K562 (cell line): ENCODE measurements around the gene DPH7. TPM values are rescaled to one million over a fixed set of nuclear protein-coding genes. Genes with fewer than 3 reads are reported as not detected.
A peak's percentile ranks its signal among the peaks of the same experiment; 100 is the strongest.

Experiments used
- ATAC-seq: fragments of 200-7000 bp; cut with Tn5 transposase; 3 replicates; pipeline ENCODE4 v1.9.1; 2020; ENCODE audit warnings: moderate library complexity
- BruUV-seq: library from RNA; stranded (reverse); fragments of 400-500 nt; replicated peaks from 2 replicates; lab custom pipeline; 2021; lab: Mats Ljungman, UMichigan
- CTCF ChIA-PET: fragments of 300-600 bp; formaldehyde crosslinking; extraction: SDS; loops from one replicate; lab custom pipeline; 2021; ENCODE audit warnings: low intra/inter-chr PET ratio; lab: Yijun Ruan, JAX
- POLR2A ChIA-PET: fragments of 300-600, 350-650 bp; sonication (Branson Sonifier 250); formaldehyde crosslinking; extraction: SDS; loops from one replicate; lab custom pipeline; 2021; ENCODE audit warnings: antibody characterized with exemption, inconsistent platforms; lab: Yijun Ruan, JAX
- DNase-seq, 4 experiments: peaks; one replicate each; pipeline versions ENCODE4 v3.0.0 to v3.0.0-alpha.2; 2011 to 2018; ENCODE audit warnings: low spot score in 3 of 4, mixed read lengths in 3 of 4; ENCODE audit errors: extremely low read depth in 1 of 4
- FAIRE-seq: peaks from 2 replicates; lab custom pipeline; 2011; peaks lifted over from hg19 to GRCh38; lab: Jason Lieb, UNC
- H2AFZ ChIP-seq: 2 replicates; pipeline ENCODE4 v1.6.0; 2011; ENCODE audit warnings: low read depth, low read length, control low read depth, inconsistent platforms
- H3K27ac ChIP-seq: fragments of 200-600 bp; 3 replicates; pipeline ENCODE4 v1.8.0; 2011; ENCODE audit warnings: low read depth, mild to moderate bottlenecking, control low read depth, inconsistent platforms, low read length, moderate library complexity, mixed read lengths; ENCODE audit errors: extremely low read depth
- H3K27me3 ChIP-seq, 2 experiments: fragments of 300-600 bp in 1 of 2; 2 replicates in 1 of 2; 3 replicates in 1 of 2; pipeline versions ENCODE4 v1.6.0 to v1.8.0; 2011; ENCODE audit warnings: inconsistent platforms in 2 of 2, low read length in 2 of 2, mild to moderate bottlenecking in 1 of 2, mixed read lengths in 1 of 2, moderate library complexity in 1 of 2; ENCODE audit not compliant: control insufficient read depth in 2 of 2, insufficient read depth in 2 of 2
- H3K36me3 ChIP-seq: fragments of 300-600 bp; 3 replicates; pipeline ENCODE4 v1.8.0; 2011; ENCODE audit warnings: mild to moderate bottlenecking, low read length, inconsistent platforms; ENCODE audit not compliant: control insufficient read depth, insufficient read depth
- H3K4me1 ChIP-seq, 2 experiments: fragments of 200-600 bp in 1 of 2; replicated peaks in 1 of 2; 2 replicates in 1 of 2; 3 replicates in 1 of 2; pipeline versions ENCODE4 v1.5.1 to v1.8.0; 2011; ENCODE audit warnings: inconsistent platforms in 2 of 2, low read length in 2 of 2, mild to moderate bottlenecking in 1 of 2, mixed read lengths in 1 of 2, moderate library complexity in 1 of 2; ENCODE audit not compliant: control insufficient read depth in 2 of 2, insufficient read depth in 2 of 2
- H3K4me2 ChIP-seq: 2 replicates; pipeline ENCODE4 v1.6.1; 2011; ENCODE audit warnings: low read length, control low read depth, inconsistent platforms, mixed read lengths; ENCODE audit not compliant: insufficient read depth
- H3K4me3 ChIP-seq: fragments of 200-600 bp; sonication (generic), shearing (Covaris generic); 2 replicates; pipeline ENCODE4 v1.5.1; 2016; ENCODE audit warnings: control low read depth, inconsistent platforms
- H3K79me2 ChIP-seq: fragments of 200-600 bp; 3 replicates; pipeline ENCODE4 v1.8.0; 2011; ENCODE audit warnings: low read length, inconsistent platforms; ENCODE audit not compliant: control insufficient read depth, insufficient read depth
- H3K9ac ChIP-seq, 2 experiments: 2 replicates each; pipeline versions ENCODE4 v1.6.0 to v1.6.1; 2011; ENCODE audit warnings: low read depth in 2 of 2, low read length in 2 of 2, control low read depth in 1 of 2, inconsistent platforms in 1 of 2, mild to moderate bottlenecking in 1 of 2, mixed read lengths in 1 of 2; ENCODE audit not compliant: insufficient read depth in 1 of 2
- H3K9me1 ChIP-seq: one replicate; pipeline ENCODE4 v1.6.0; 2011; ENCODE audit warnings: inconsistent platforms, mild to moderate bottlenecking, low read length, moderate library complexity; ENCODE audit not compliant: control insufficient read depth, insufficient read depth
- H3K9me3 ChIP-seq: replicated peaks from 2 replicates; pipeline ENCODE4 v1.5.1; 2011; ENCODE audit warnings: low read depth, low read length, inconsistent platforms; ENCODE audit not compliant: control insufficient read depth, insufficient read depth
- H4K20me1 ChIP-seq: replicated peaks from 2 replicates; pipeline ENCODE4 v1.6.1; 2011; ENCODE audit warnings: low read length, inconsistent platforms, mixed read lengths; ENCODE audit not compliant: control insufficient read depth, insufficient read depth
- BCL6 ChIP-seq: fragments of 250-450 bp; sonication (Bioruptor Pico); IDR thresholded peaks from 2 replicates; pipeline ENCODE4 v1.4.0; 2020
- HNRNPUL1 ChIP-seq: fragments of 200-400 bp; formaldehyde crosslinking; IDR thresholded peaks from 2 replicates; pipeline ENCODE4 v1.6.1; 2017; ENCODE audit warnings: low read length
- KDM1A ChIP-seq, 2 experiments: fragments of 450-650 bp; IDR thresholded peaks; 2 replicates each; pipeline ENCODE4 v1.6.1; 2016; ENCODE audit warnings: mild to moderate bottlenecking in 2 of 2
- KLF10 ChIP-seq: fragments of 250-450 bp; sonication (Bioruptor Pico); IDR thresholded peaks from 2 replicates; pipeline ENCODE4 v1.6.1; 2021; ENCODE audit warnings: matching md5 sums
- MCM3 ChIP-seq: fragments of 450-650 bp; IDR thresholded peaks from 2 replicates; pipeline ENCODE4 v1.6.1; 2016
- MCM7 ChIP-seq, 2 experiments: fragments of 450-650 bp; IDR thresholded peaks; 2 replicates each; pipeline ENCODE4 v1.6.1; 2016 to 2018
- MYBL2 ChIP-seq, 2 experiments: fragments of 450-650 bp in 1 of 2; sonication (generic) in 1 of 2; formaldehyde crosslinking in 1 of 2; IDR thresholded peaks; 2 replicates each; pipeline versions ENCODE4 v1.6.1 to v1.8.1; 2017 to 2022; ENCODE audit warnings: borderline replicate concordance in 1 of 2, inconsistent platforms in 1 of 2, low read depth in 1 of 2, mild to moderate bottlenecking in 1 of 2, missing genetic modification reagents in 1 of 2, moderate library complexity in 1 of 2
- NFIX ChIP-seq: fragments of 250-450 bp; sonication (Bioruptor Pico); IDR thresholded peaks from 2 replicates; pipeline ENCODE4 v1.4.0; 2020; ENCODE audit warnings: low read depth, mild to moderate bottlenecking, moderate library complexity
- PTBP1 ChIP-seq: fragments of 200-400 bp; formaldehyde crosslinking; IDR thresholded peaks from 2 replicates; pipeline ENCODE4 v1.6.1; 2017; ENCODE audit warnings: low read depth, low read length
- RAD21 ChIP-seq, 2 experiments: fragments of 250-450 bp in 1 of 2; fragments of 450-650 bp in 1 of 2; sonication (Bioruptor Pico) in 1 of 2; formaldehyde crosslinking in 1 of 2; IDR thresholded peaks in 1 of 2; conservative IDR thresholded peaks in 1 of 2; 2 replicates each; pipeline versions ENCODE4 v1.4.0 to v1.8.0; 2020 to 2022; ENCODE audit warnings: mild to moderate bottlenecking in 2 of 2, moderate library complexity in 1 of 2
- RBM25 ChIP-seq: fragments of 200-400 bp; formaldehyde crosslinking; IDR thresholded peaks from 2 replicates; pipeline ENCODE4 v1.6.1; 2018; ENCODE audit warnings: low read length, low read depth, moderate library complexity; ENCODE audit not compliant: severe bottlenecking
- SMARCB1 ChIP-seq: IDR thresholded peaks from 2 replicates; pipeline ENCODE4 v1.6.1; 2011; ENCODE audit warnings: improper control_type of control experiment, low read depth; ENCODE audit not compliant: insufficient read length
- SREBF1 ChIP-seq: fragments of 150-350 bp; IDR thresholded peaks from 2 replicates; pipeline ENCODE4 v1.6.1; 2014; ENCODE audit warnings: antibody characterized with exemption, low read depth, low read length, borderline replicate concordance
- TOE1 ChIP-seq, 2 experiments: fragments of 450-650 bp in 1 of 2; sonication (generic) in 1 of 2; formaldehyde crosslinking in 1 of 2; IDR thresholded peaks; 2 replicates each; pipeline versions ENCODE4 v1.7.1 to v1.8.0; 2016 to 2022; ENCODE audit warnings: borderline replicate concordance in 2 of 2, mild to moderate bottlenecking in 2 of 2, antibody characterized with exemption in 1 of 2, inconsistent platforms in 1 of 2, low read depth in 1 of 2, missing genetic modification reagents in 1 of 2, moderate library complexity in 1 of 2
- TRIM25 ChIP-seq: fragments of 450-650 bp; IDR thresholded peaks from 2 replicates; pipeline ENCODE4 v1.7.0; 2016; ENCODE audit warnings: borderline replicate concordance
- ZNF586 ChIP-seq: fragments of 450-650 bp; formaldehyde crosslinking; conservative IDR thresholded peaks from 2 replicates; pipeline ENCODE4 v1.4.0; 2020; ENCODE audit warnings: mild to moderate bottlenecking, moderate library complexity
- WGBS: fragments of 100-300 bp; shearing (Covaris generic); methylation state at CpG from one replicate; pipeline ENCODE4 v1.1.6; 2016; ENCODE audit warnings: low coverage, mixed read lengths; ENCODE audit not compliant: insufficient coverage; ENCODE audit errors: missing lambda C conversion rate; 5-methylcytosine and 5-hydroxymethylcytosine counted together
- in situ Hi-C: fragments of 300-500 bp; cut with MboI; formaldehyde crosslinking; loops from 4 replicates; pipeline ENCODE4 v1.15.0; 2018; ENCODE audit warnings: inconsistent platforms, mixed read lengths
- intact Hi-C: fragments of 100-400 bp; cut with micrococcal nuclease; formaldehyde crosslinking; loops from 2 replicates; pipeline ENCODE4 v1.14.2; 2022
- polyA plus RNA-seq, 8 experiments: library from polyadenylated mRNA; depleted of rRNA in 4 of 8; stranded (reverse) in 5 of 8; unstranded in 3 of 8; fragments of >200 nt; fragmentation: Nextera tagmentation in 2 of 8; fragmentation: Illumina TruSeq in 1 of 8; extraction: Ambion mirVana in 2 of 8; extraction: Trizol in 1 of 8; gene quantifications; 2 replicates each; pipeline versions ENCODE4 v1.2.1 to v1.2.3, GENCODE V29; 2011 to 2014; ENCODE audit warnings: inconsistent platforms in 1 of 8, missing spikeins in 1 of 8
- total RNA-seq, 7 experiments: library from RNA; depleted of rRNA in 6 of 7; stranded (reverse); fragments of >200 nt in 6 of 7; fragmentation: Illumina TruSeq in 2 of 7; extraction: Trizol in 2 of 7; gene quantifications; 2 replicates each; pipeline versions ENCODE4 v1.2.1 to v1.2.3, GENCODE V29; 2011 to 2021; ENCODE audit warnings: low replicate concordance in 1 of 7
- TF ChIP-seq, protein P1 (sequence below): IDR thresholded peaks from 3 replicates; pipeline ENCODE4 v1.6.1; 2011; ENCODE audit warnings: borderline replicate concordance, mild to moderate bottlenecking; ENCODE audit not compliant: insufficient read length, insufficient read depth

DPH7 gene
- total and polyA plus RNA-seq, 9 of the 15 experiments (the other 6 are each of a cell fraction or from before 2014, with no cell fraction given) = 13.9 to 68.6 (median 41.3) TPM

DNA sequence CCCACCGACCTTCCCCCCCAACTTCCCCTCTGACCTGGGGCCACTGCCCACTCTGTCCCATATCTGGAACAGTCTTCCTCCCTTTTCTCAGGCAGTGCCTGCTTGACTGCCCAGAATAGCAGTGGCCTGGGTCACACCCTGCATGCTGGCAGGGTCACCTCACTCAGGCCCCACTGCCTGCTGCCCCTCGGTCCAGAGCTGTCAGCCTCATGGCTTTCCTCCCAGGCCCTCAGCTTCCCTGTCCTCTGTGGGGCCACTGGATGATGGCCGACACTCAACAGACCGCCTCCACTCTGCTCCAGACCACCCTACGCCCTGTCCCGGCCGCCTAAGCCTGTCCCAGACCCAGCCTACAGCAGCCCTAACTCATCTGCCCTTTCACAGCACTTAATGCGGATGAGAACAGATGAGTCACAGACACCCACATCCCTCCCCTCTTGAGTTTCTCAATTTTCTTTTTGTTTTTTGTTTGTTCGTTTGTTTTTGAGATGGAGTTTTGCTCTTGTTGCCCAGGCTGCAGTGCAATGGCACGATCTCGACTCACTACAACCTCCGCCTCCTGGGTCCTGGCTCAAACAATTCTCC is 34.5 kb downstream of the DPH7 start:
- no peaks in the 10 kb centered on the region for H3K36me3 ChIP-seq
- ATAC-seq (peak; percentile 17; the same call in 1 of the 3 replicates), DNase-seq (no peak), FAIRE-seq (peak; percentile 23)
- no TSS peak for BruUV-seq
- peaks cover 2% of the 10 kb centered on the region; the same call in 1 of the 2 replicates for H3K9me3 ChIP-seq
- peaks cover 0 to 39% of the 10 kb centered on the region in 2 experiments; a peak in 2 of 5 replicates for H3K4me1 ChIP-seq
- peaks cover 0 to 5% of the 10 kb centered on the region in 2 experiments; a peak in 1 of 5 replicates for H3K27me3 ChIP-seq
- no peak overlapping the region for H3K4me2 ChIP-seq
- no peaks in the 10 kb centered on the region for H3K9me1 ChIP-seq
- H2AFZ ChIP-seq = no peak overlapping the region
- CTCF ChIA-PET = no interaction called here
- peak overlapping the region in 1 of 2 experiments; percentile 79; a peak in 1 of 4 replicates for H3K9ac ChIP-seq
- intact Hi-C loops (no loop called here), in situ Hi-C loops (no loop called here)
- POLR2A ChIA-PET = interaction anchor here (0.6 to 0.7 kb wide), 2 partner anchors 35 to 38 kb away, joined by 3 to 4 read pairs; no protein-coding TSS in a partner anchor
- H3K27ac ChIP-seq = no peak overlapping the region
- WGBS = 52% methylated on average over 9 of the region's 12 CpGs
- H4K20me1 ChIP-seq = no peaks in the 10 kb centered on the region
- H3K79me2 ChIP-seq = no peaks in the 10 kb centered on the region
- no peak overlapping the region for H3K4me3 ChIP-seq
- TF ChIP-seq MCM7 (IDR thresholded peaks at IDR 0.05) (no peak), HNRNPUL1 (no peak), SMARCB1 (no peak), RBM25 (no peak), BCL6 (CRISPR knock-in tag) (no peak), KDM1A (IDR thresholded peaks at IDR 0.05) (no peak), ZNF586 (no peak), MYBL2 (IDR thresholded peaks at IDR 0.05; ENCODE audit: low read depth) (no peak), MYBL2 (CRISPR knock-in tag; IDR thresholded peaks at IDR 0.05; ENCODE audit: borderline replicate concordance) (no peak), MCM3 (no peak), SREBF1 (no peak), KLF10 (CRISPR knock-in tag) (no peak), TRIM25 (no peak), TOE1 (IDR thresholded peaks at IDR 0.05; ENCODE audit: borderline replicate concordance) (no peak), TOE1 (CRISPR knock-in tag; IDR thresholded peaks at IDR 0.05; ENCODE audit: borderline replicate concordance, low read depth) (no peak), RAD21 (CRISPR knock-in tag; conservative IDR thresholded peaks at IDR 0.05 in 1 of 2, IDR thresholded peaks at IDR 0.05 in 1 of 2) (no peak), NFIX (no peak), PTBP1 (no peak)
- TF ChIP-seq, protein P1, sequence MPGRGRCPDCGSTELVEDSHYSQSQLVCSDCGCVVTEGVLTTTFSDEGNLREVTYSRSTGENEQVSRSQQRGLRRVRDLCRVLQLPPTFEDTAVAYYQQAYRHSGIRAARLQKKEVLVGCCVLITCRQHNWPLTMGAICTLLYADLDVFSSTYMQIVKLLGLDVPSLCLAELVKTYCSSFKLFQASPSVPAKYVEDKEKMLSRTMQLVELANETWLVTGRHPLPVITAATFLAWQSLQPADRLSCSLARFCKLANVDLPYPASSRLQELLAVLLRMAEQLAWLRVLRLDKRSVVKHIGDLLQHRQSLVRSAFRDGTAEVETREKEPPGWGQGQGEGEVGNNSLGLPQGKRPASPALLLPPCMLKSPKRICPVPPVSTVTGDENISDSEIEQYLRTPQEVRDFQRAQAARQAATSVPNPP = no peak
